Smooth muscle cell (in vitro differentiated cells): ENCODE results near the gene BRIP1. TPM values are rescaled to one million over a fixed set of nuclear protein-coding genes. Genes with fewer than 3 reads are reported as not detected.

Source experiments
- DNase-seq: peaks from one replicate; lab custom pipeline; 2025; ENCODE audit not compliant: unreplicated experiment; lab: John Stamatoyannopoulos, UW
- H2AFZ ChIP-seq: fragments of 200-600 bp; sonication (generic); 2 replicates; pipeline ENCODE4 v1.6.0; 2016; ENCODE audit warnings: antibody characterized with exemption, low read depth, mild to moderate bottlenecking
- H3F3A ChIP-seq: fragments of 200-600 bp; sonication (generic); 2 replicates; pipeline ENCODE4 v1.6.0; 2017; ENCODE audit warnings: antibody characterized with exemption, low read depth
- H3K27ac ChIP-seq: fragments of 200-600 bp; sonication (generic); 2 replicates; pipeline ENCODE4 v1.5.1; 2016; ENCODE audit warnings: low read depth, mild to moderate bottlenecking
- H3K27me3 ChIP-seq: fragments of 200-600 bp; sonication (generic); 2 replicates; pipeline ENCODE4 v1.6.1; 2016; ENCODE audit warnings: low read depth, mild to moderate bottlenecking
- H3K36me3 ChIP-seq: fragments of 200-600 bp; sonication (generic); 2 replicates; pipeline ENCODE4 v1.5.1; 2016; ENCODE audit warnings: low read depth
- H3K4me1 ChIP-seq: fragments of 200-600 bp; sonication (generic); 2 replicates; pipeline ENCODE4 v1.5.1; 2016; ENCODE audit warnings: low read depth
- H3K4me2 ChIP-seq: fragments of 200-600 bp; sonication (generic); 2 replicates; pipeline ENCODE4 v1.6.0; 2016; ENCODE audit warnings: mild to moderate bottlenecking
- H3K4me3 ChIP-seq: fragments of 200-600 bp; sonication (generic); 2 replicates; pipeline ENCODE4 v1.5.1; 2016; ENCODE audit warnings: mild to moderate bottlenecking
- H3K79me2 ChIP-seq: fragments of 200-600 bp; sonication (generic); 2 replicates; pipeline ENCODE4 v1.6.0; 2016; ENCODE audit warnings: low read depth, mild to moderate bottlenecking
- H3K9ac ChIP-seq: fragments of 200-600 bp; sonication (generic); 2 replicates; pipeline ENCODE4 v1.6.0; 2016; ENCODE audit warnings: low read depth
- H3K9me3 ChIP-seq: fragments of 200-600 bp; sonication (generic); replicated peaks from 2 replicates; pipeline ENCODE4 v1.5.1; 2016; ENCODE audit warnings: low read depth
- H4K20me1 ChIP-seq: fragments of 200-600 bp; sonication (generic); 2 replicates; pipeline ENCODE4 v1.6.0; 2016; ENCODE audit warnings: low read depth
- WGBS: methylation state at CpG from one replicate; pipeline ENCODE4 v1.1.7; 2016; ENCODE audit warnings: low lambda C conversion rate; 5-methylcytosine and 5-hydroxymethylcytosine counted together
- polyA plus RNA-seq: library from polyadenylated mRNA; unstranded; fragments of >200 nt; fragmentation: Nextera tagmentation; extraction: Ambion mirVana; gene quantifications from 2 replicates; pipeline ENCODE4 v1.2.1, GENCODE V29; 2016
- total RNA-seq: library from RNA; depleted of rRNA; stranded (reverse); fragments of >200 nt; gene quantifications from 2 replicates; pipeline ENCODE4 v1.2.3, GENCODE V29; 2014
- TF ChIP-seq, protein P1 (sequence below): fragments of 200-600 bp; sonication (generic); IDR thresholded peaks from 2 replicates; pipeline ENCODE4 v1.5.1; 2017; ENCODE audit warnings: borderline replicate concordance, mild to moderate bottlenecking, antibody characterized with exemption; ENCODE audit not compliant: insufficient read depth, poor library complexity, severe bottlenecking

Gene BRIP1
- 7.8 and 9.1 TPM in 2 replicates for total RNA-seq
- 0.71 and 1.5 TPM in 2 replicates for polyA plus RNA-seq

DNA sequence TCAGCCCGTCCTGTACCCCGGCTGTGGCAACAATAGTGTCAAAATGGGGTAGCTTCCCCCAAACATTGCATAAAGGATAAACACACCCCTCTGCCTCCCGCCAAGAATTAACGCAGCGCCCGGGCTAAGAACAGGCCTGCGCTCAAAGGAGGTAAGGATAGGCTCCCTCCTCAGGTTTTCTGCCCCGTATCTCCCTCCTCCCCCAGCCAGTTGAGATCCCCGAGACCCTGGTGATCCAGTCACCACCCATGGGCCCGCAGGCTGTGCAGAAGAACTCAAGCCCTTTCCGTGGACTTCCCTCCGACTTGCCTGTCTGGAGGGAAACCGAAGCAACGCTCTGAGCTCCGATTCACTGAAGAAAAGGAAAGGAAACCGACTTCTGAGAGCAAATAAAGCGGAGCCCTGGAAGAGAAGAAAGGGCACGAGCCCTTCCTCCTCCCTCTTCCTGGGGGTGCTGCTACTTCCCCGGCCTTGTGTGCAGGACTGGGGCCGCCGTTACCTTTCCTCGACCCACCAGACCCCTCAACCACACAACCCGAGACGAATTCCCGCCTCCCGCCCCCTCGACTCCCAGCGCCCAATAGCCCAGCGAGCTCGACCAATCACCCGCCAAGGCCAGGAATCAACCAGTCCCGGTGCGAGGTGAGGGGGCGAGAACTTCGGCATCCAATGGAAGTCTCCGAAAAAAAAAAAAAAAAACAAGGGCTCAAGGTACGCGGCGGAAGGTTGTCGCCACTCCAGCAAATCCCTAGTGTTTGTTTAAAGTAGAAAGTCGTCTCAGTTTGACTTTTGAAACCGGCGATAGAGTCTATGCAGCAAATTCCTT lies at the start of gene BRIP1:
TSS of gene BRIP1 (minus strand) at position 554 of the 826 bp plus-strand sequence. CDS start 1,989 bp downstream, outside the sequence.
- under 1% methylated on average over 35 of the region's 43 CpGs for WGBS
- H3K27me3 ChIP-seq, result no peaks in the 10 kb centered on the region

DNA sequence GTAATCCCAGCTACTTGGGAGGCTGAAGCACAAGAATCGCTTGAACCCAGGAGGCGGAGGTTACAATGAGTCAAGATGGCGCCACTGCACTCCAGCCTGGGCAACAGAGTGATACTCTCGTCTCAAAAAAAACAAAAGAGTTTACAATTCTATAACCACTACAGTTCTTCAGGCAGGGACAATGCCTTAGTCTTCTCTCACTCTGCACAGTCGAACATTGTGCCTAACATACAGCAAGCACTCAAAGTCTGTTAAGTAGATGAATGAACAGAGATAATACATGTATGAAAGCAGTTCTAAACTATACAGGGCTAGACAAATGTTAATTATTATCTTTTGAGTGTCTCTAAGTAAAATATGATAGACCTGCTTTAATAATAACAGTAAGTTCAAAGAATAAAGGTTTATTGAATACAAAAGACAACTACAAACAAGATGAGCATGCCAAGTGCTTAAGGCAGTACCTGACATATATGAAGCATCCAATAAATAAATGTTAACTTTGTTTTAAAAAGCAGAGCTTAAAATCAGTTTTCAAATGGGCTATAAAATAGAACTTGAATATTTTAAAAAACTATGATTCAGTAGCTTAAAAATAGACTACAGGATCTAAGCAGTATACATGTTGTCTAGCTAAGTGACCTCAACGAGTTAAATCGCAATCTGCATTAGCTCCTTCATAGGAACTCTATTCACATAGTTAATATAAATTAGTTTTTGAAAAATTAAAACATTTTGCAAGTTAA lies 45.1 kb upstream of the BRIP1 start:
- Histone ChIP-seq H3K4me2 (no peak overlapping the region), H2AFZ (no peak overlapping the region), H3K27ac (no peak overlapping the region), H3F3A (no peaks in the 10 kb centered on the region), H3K9me3 (no peaks in the 10 kb centered on the region), H3K36me3 (peaks cover 17% of the 10 kb centered on the region), H3K27me3 (no peaks in the 10 kb centered on the region), H4K20me1 (no peaks in the 10 kb centered on the region), H3K4me1 (no peaks in the 10 kb centered on the region), H3K9ac (no peak overlapping the region), H3K4me3 (no peak overlapping the region), H3K79me2 (no peaks in the 10 kb centered on the region)
- 89% methylated on average over 7 of the region's 7 CpGs for WGBS
- TF ChIP-seq, protein P1, sequence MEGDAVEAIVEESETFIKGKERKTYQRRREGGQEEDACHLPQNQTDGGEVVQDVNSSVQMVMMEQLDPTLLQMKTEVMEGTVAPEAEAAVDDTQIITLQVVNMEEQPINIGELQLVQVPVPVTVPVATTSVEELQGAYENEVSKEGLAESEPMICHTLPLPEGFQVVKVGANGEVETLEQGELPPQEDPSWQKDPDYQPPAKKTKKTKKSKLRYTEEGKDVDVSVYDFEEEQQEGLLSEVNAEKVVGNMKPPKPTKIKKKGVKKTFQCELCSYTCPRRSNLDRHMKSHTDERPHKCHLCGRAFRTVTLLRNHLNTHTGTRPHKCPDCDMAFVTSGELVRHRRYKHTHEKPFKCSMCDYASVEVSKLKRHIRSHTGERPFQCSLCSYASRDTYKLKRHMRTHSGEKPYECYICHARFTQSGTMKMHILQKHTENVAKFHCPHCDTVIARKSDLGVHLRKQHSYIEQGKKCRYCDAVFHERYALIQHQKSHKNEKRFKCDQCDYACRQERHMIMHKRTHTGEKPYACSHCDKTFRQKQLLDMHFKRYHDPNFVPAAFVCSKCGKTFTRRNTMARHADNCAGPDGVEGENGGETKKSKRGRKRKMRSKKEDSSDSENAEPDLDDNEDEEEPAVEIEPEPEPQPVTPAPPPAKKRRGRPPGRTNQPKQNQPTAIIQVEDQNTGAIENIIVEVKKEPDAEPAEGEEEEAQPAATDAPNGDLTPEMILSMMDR, result no peak
- no peak for DNase-seq

More for the DNA sequence above, at the start of gene BRIP1:
- peak within 1 kb of the TSS; percentile 74 for H3K9ac ChIP-seq
- peaks cover 29% of the 10 kb centered on the region for H3K4me1 ChIP-seq
- H3K79me2 ChIP-seq, result peaks cover 21% of the 10 kb centered on the region
- no peaks in the 10 kb centered on the region for H4K20me1 ChIP-seq
- H3K27ac ChIP-seq, result peak within 1 kb of the TSS; percentile 61
- H2AFZ ChIP-seq, result peak within 1 kb of the TSS; percentile 98
- peak within 1 kb of the TSS; percentile 92 for H3K4me2 ChIP-seq
- DNase-seq, result peak; percentile 59
- peak within 1 kb of the TSS; percentile 90 for H3K4me3 ChIP-seq
- TF ChIP-seq, protein P1, result no peak
- no peaks in the 10 kb centered on the region for H3K36me3 ChIP-seq
- no peaks in the 10 kb centered on the region for H3K9me3 ChIP-seq
- H3F3A ChIP-seq, result peaks cover 19% of the 10 kb centered on the region

DNA sequence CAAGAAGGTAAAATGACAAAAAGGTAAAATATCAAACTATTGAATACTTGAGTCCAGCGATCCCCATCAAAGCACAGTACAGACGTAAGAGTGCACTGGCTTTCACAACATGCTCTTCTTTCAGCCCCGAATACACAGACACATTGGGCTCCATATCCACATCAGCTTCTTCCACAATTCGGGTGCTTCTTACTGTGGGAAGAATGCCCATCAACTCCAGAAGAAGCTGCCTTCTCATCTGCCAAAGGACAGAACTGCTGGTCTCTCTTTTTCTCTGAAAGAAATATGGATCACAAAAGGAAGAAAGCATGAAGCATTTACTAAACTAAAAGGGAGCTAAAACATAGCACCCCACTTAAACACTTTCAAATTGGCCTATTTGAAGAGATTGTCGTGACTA lies 44.0 kb upstream of the BRIP1 start:
- over 99% methylated on average over 5 of the region's 5 CpGs for WGBS
- Histone ChIP-seq H4K20me1 (no peaks in the 10 kb centered on the region), H3K27ac (no peak overlapping the region), H3K27me3 (no peaks in the 10 kb centered on the region), H3F3A (no peaks in the 10 kb centered on the region), H2AFZ (no peak overlapping the region), H3K36me3 (peaks cover 17% of the 10 kb centered on the region), H3K4me3 (no peak overlapping the region), H3K4me2 (no peak overlapping the region), H3K79me2 (no peaks in the 10 kb centered on the region), H3K9me3 (no peaks in the 10 kb centered on the region), H3K9ac (no peak overlapping the region), H3K4me1 (no peaks in the 10 kb centered on the region)
- no peak for DNase-seq
- TF ChIP-seq, protein P1, result no peak
